ENCODE data around the gene FAM47E.

GRCh38 chr4:76203541-76203940, 48.0 kb upstream of the FAM47E start:
- no peak for TF ChIP-seq POLR2A (IDR thresholded peaks at IDR 0.05)
- TF ChIP-seq CTCF (IDR thresholded peaks at IDR 0.05): no peak
- TF ChIP-seq EP300 (IDR thresholded peaks at IDR 0.05): no peak
